MM.1S (cell line): ENCODE results near the gene GATAD2A.

ENCODE experiments used
- DNase-seq: peaks from one replicate; pipeline ENCODE4 v3.0.0-alpha.2; 2015
- H2AFZ ChIP-seq: fragments of 300-600 bp; sonication (generic); 2 replicates; pipeline ENCODE4 v1.6.0; 2016; ENCODE audit warnings: antibody characterized with exemption, low read length
- H3F3A ChIP-seq: fragments of 300-600 bp; sonication (generic); 2 replicates; pipeline ENCODE4 v1.6.1; 2016; ENCODE audit warnings: mild to moderate bottlenecking, antibody characterized with exemption, low read length, moderate library complexity, mixed read lengths; ENCODE audit not compliant: insufficient read depth
- H3K27ac ChIP-seq: fragments of 300-600 bp; sonication (generic); 2 replicates; pipeline ENCODE4 v1.5.1; 2016; ENCODE audit warnings: mild to moderate bottlenecking, low read length
- H3K27me3 ChIP-seq: fragments of 300-600 bp; sonication (generic); replicated peaks from 2 replicates; pipeline ENCODE4 v1.6.0; 2016; ENCODE audit warnings: low read length; ENCODE audit not compliant: insufficient read depth
- H3K36me3 ChIP-seq: fragments of 300-600 bp; sonication (generic); replicated peaks from 2 replicates; pipeline ENCODE4 v1.6.1; 2016; ENCODE audit warnings: mild to moderate bottlenecking, low read length, mixed read lengths; ENCODE audit not compliant: insufficient read depth
- H3K4me1 ChIP-seq: fragments of 300-600 bp; sonication (generic); 2 replicates; pipeline ENCODE4 v1.6.1; 2016; ENCODE audit warnings: low read length, mixed read lengths
- H3K4me2 ChIP-seq: fragments of 300-600 bp; sonication (generic); 2 replicates; pipeline ENCODE4 v1.6.0; 2016; ENCODE audit warnings: low read depth, low read length
- H3K4me3 ChIP-seq: fragments of 300-600 bp; sonication (generic); 2 replicates; pipeline ENCODE4 v1.5.1; 2016; ENCODE audit warnings: low read length, mixed read lengths
- H3K79me2 ChIP-seq: fragments of 300-600 bp; sonication (generic); 2 replicates; pipeline ENCODE4 v1.6.1; 2016; ENCODE audit warnings: mixed run types, low read length, mixed read lengths
- H3K9ac ChIP-seq: fragments of 300-600 bp; sonication (generic); 2 replicates; pipeline ENCODE4 v1.6.1; 2016; ENCODE audit warnings: low read length, mixed read lengths
- H3K9me2 ChIP-seq: fragments of 300-600 bp; sonication (generic); replicated peaks from 2 replicates; pipeline ENCODE4 v1.6.1; 2016; ENCODE audit warnings: mild to moderate bottlenecking, low read length, mixed read lengths; ENCODE audit not compliant: insufficient read depth
- H3K9me3 ChIP-seq: fragments of 300-600 bp; sonication (generic); replicated peaks from 2 replicates; pipeline ENCODE4 v1.6.1; 2016; ENCODE audit warnings: mild to moderate bottlenecking, low read length, mixed read lengths; ENCODE audit not compliant: insufficient read depth
- H4K20me1 ChIP-seq: fragments of 300-600 bp; sonication (generic); 2 replicates; pipeline ENCODE4 v1.6.1; 2016; ENCODE audit warnings: mild to moderate bottlenecking, low read length, moderate library complexity, mixed read lengths; ENCODE audit not compliant: insufficient read depth
- CTCF ChIP-seq: fragments of 300-600 bp; sonication (generic); IDR thresholded peaks from 2 replicates; pipeline ENCODE4 v1.5.1; 2016; ENCODE audit warnings: antibody characterized with exemption, low read length, mixed read lengths
- EZH2 ChIP-seq: fragments of 300-600 bp; sonication (generic); optimal IDR thresholded peaks from 2 replicates; pipeline ENCODE3; 2017; ENCODE audit warnings: low read depth, mild to moderate bottlenecking, antibody characterized with exemption, low read length, mixed read lengths
- EZH2phosphoT487 ChIP-seq: fragments of 300-600 bp; sonication (generic); IDR thresholded peaks from 2 replicates; pipeline ENCODE4 v1.6.1; 2018; ENCODE audit warnings: antibody characterized with exemption, low read length

Gene GATAD2A

GRCh38 chr19:19420570-19421298 is 15.3 kb downstream of the GATAD2A start:
- H3K79me2 ChIP-seq: peaks cover 96% of the 10 kb centered on the region
- no peak for DNase-seq
- H3K36me3 ChIP-seq: no peaks in the 10 kb centered on the region
- no peak overlapping the region for H3K4me2 ChIP-seq
- no peak overlapping the region for H3K4me3 ChIP-seq
- no peak overlapping the region for H3K27ac ChIP-seq
- H3K4me1 ChIP-seq: no peaks in the 10 kb centered on the region
- H3K9ac ChIP-seq: no peak overlapping the region
- H3K9me2 ChIP-seq: no peaks in the 10 kb centered on the region
- no peaks in the 10 kb centered on the region for H3F3A ChIP-seq
- H3K27me3 ChIP-seq: no peaks in the 10 kb centered on the region
- no peak for TF ChIP-seq EZH2
- TF ChIP-seq CTCF: no peak
- TF ChIP-seq EZH2phosphoT487: no peak
- H4K20me1 ChIP-seq: peaks cover 42% of the 10 kb centered on the region
- H3K9me3 ChIP-seq: no peaks in the 10 kb centered on the region
- no peak overlapping the region for H2AFZ ChIP-seq

GRCh38 chr19:19421299-19421696 is 15.8 kb downstream of the GATAD2A start:
- no peak overlapping the region for H3K4me3 ChIP-seq
- TF ChIP-seq EZH2phosphoT487 (no peak), EZH2 (no peak), CTCF (no peak)
- no peak overlapping the region for H3K27ac ChIP-seq
- no peaks in the 10 kb centered on the region for H3K9me2 ChIP-seq
- H3K27me3 ChIP-seq: no peaks in the 10 kb centered on the region
- H3K4me2 ChIP-seq: no peak overlapping the region
- H3K79me2 ChIP-seq: peaks cover 96% of the 10 kb centered on the region
- no peaks in the 10 kb centered on the region for H3K4me1 ChIP-seq
- H3K9ac ChIP-seq: no peak overlapping the region
- no peaks in the 10 kb centered on the region for H3K36me3 ChIP-seq
- no peaks in the 10 kb centered on the region for H3F3A ChIP-seq
- H4K20me1 ChIP-seq: peaks cover 39% of the 10 kb centered on the region
- no peaks in the 10 kb centered on the region for H3K9me3 ChIP-seq
- no peak for DNase-seq
- no peak overlapping the region for H2AFZ ChIP-seq

DNA sequence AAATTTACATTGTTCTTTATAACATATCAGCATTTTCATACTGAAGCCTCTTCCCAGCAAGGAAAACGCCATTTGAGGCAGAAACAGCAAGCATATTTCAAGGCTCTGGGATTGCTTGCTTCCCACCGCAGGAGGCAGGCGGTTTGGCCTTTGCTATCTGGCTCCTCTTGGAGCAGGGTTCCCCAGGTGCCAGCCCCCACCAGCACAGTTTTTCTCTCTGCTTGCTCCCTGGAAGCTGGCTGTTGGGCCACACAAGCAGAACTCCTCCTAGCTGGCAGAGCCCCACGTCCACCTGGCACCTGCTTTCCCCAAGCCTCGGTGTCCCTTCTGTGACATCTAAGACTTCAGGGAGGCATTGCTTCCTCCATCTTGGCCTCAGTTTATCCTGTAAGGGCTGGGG is 16.7 kb downstream of the GATAD2A start:
- Histone ChIP-seq H3K9ac (no peak overlapping the region), H3K4me1 (no peaks in the 10 kb centered on the region), H3F3A (no peaks in the 10 kb centered on the region), H2AFZ (no peak overlapping the region), H4K20me1 (peaks cover 42% of the 10 kb centered on the region), H3K9me2 (no peaks in the 10 kb centered on the region), H3K79me2 (peaks cover 96% of the 10 kb centered on the region), H3K27me3 (no peaks in the 10 kb centered on the region), H3K36me3 (no peaks in the 10 kb centered on the region), H3K9me3 (no peaks in the 10 kb centered on the region), H3K4me2 (no peak overlapping the region), H3K27ac (no peak overlapping the region), H3K4me3 (no peak overlapping the region)
- no peak for TF ChIP-seq EZH2
- no peak for DNase-seq

DNA sequence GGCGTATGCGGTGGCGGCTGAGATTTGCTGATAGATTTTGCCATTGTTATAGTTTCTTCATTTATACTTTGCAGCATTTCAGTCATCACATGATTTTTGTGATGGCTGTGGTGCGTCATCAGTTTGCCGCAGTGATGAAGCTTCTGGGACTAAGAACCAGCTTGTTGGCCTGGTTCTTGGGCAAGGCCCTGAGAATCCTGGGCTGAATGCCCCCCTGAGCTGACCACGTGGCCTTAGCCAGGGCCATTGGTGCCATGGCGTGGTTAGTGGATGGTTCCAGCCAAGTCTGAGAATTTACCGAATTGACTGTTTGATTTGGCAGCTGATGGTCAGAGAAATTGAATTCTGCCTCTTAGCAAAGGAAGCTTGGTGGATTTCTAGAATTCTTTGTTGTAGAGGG is 17.8 kb downstream of the GATAD2A start:
- H3K9ac ChIP-seq: no peak overlapping the region
- TF ChIP-seq EZH2phosphoT487 (no peak), EZH2 (no peak), CTCF (no peak)
- no peaks in the 10 kb centered on the region for H3K4me1 ChIP-seq
- no peaks in the 10 kb centered on the region for H3F3A ChIP-seq
- H3K27ac ChIP-seq: no peak overlapping the region
- peaks cover 47% of the 10 kb centered on the region for H4K20me1 ChIP-seq
- peaks cover 96% of the 10 kb centered on the region for H3K79me2 ChIP-seq
- no peak for DNase-seq
- no peak overlapping the region for H3K4me3 ChIP-seq
- no peaks in the 10 kb centered on the region for H3K9me3 ChIP-seq
- no peak overlapping the region for H2AFZ ChIP-seq
- H3K4me2 ChIP-seq: no peak overlapping the region
- H3K27me3 ChIP-seq: no peaks in the 10 kb centered on the region
- no peaks in the 10 kb centered on the region for H3K9me2 ChIP-seq
- no peaks in the 10 kb centered on the region for H3K36me3 ChIP-seq
